Panc1 (cell line): ENCODE results near the gene KRTCAP3. TPM values are rescaled to one million over a fixed set of nuclear protein-coding genes. Genes with fewer than 3 reads are reported as not detected.

ENCODE experiments used
- ATAC-seq: fragments of 200-7000 bp; cut with Tn5 transposase; 2 replicates; pipeline ENCODE4 v1.9.1; 2020; ENCODE audit warnings: mild to moderate bottlenecking, moderate library complexity
- BruUV-seq: library from RNA; stranded (reverse); fragments of 400-500 nt; replicated peaks from 2 replicates; lab custom pipeline; 2021; lab: Mats Ljungman, UMichigan
- CTCF ChIA-PET: fragments of 300-600 bp; sonication (Branson Sonifier 250); formaldehyde crosslinking; loops from one replicate; lab custom pipeline; 2022; ENCODE audit warnings: antibody characterized with exemption; lab: Charles Lee
- POLR2A ChIA-PET: fragments of 300-600 bp; sonication (Branson Sonifier 250); formaldehyde crosslinking; loops from one replicate; lab custom pipeline; 2022; ENCODE audit warnings: antibody characterized with exemption; lab: Charles Lee
- DNase-seq: peaks from one replicate; pipeline ENCODE4 v3.0.0-alpha.2; 2010; ENCODE audit warnings: low read depth, low spot score
- H3K27ac ChIP-seq: 2 replicates; pipeline ENCODE4 v1.5.1; 2011; ENCODE audit warnings: mild to moderate bottlenecking, low read length, inconsistent platforms
- H3K27me3 ChIP-seq: fragments of 200-500 bp; sonication (Bioruptor generic); 2 replicates; pipeline ENCODE4 v1.6.0; 2014; ENCODE audit warnings: low read length, inconsistent platforms; ENCODE audit not compliant: control insufficient read depth, insufficient read depth
- H3K36me3 ChIP-seq: fragments of 200-500 bp; sonication (Bioruptor generic); 2 replicates; pipeline ENCODE4 v1.5.1; 2014; ENCODE audit warnings: inconsistent platforms, mild to moderate bottlenecking, low read length, moderate library complexity; ENCODE audit not compliant: control insufficient read depth, insufficient read depth
- H3K4me1 ChIP-seq: 2 replicates; pipeline ENCODE4 v1.5.1; 2011; ENCODE audit warnings: inconsistent platforms, mild to moderate bottlenecking, low read length, moderate library complexity; ENCODE audit not compliant: control insufficient read depth, insufficient read depth
- H3K4me3 ChIP-seq, 2 experiments: 2 replicates each; pipeline ENCODE4 v1.5.1; 2011 to 2012; ENCODE audit warnings: low read depth in 2 of 2, low read length in 2 of 2, mild to moderate bottlenecking in 2 of 2, inconsistent platforms in 1 of 2, moderate library complexity in 1 of 2
- H3K9me3 ChIP-seq: fragments of 200-500 bp; sonication (Bioruptor generic); 2 replicates; pipeline ENCODE4 v1.5.1; 2014; ENCODE audit warnings: low read depth, mild to moderate bottlenecking, inconsistent platforms, low read length, moderate library complexity; ENCODE audit not compliant: control insufficient read depth, insufficient read depth
- CTCF ChIP-seq: fragments of 450-650 bp; IDR thresholded peaks from 2 replicates; pipeline ENCODE4 v1.5.1; 2017; ENCODE audit warnings: mild to moderate bottlenecking
- POLR2AphosphoS5 ChIP-seq: IDR thresholded peaks from 2 replicates; pipeline ENCODE4 v1.6.1; 2012; ENCODE audit warnings: mild to moderate bottlenecking, low read depth, low read length, moderate library complexity
- REST ChIP-seq, 2 experiments: IDR thresholded peaks; 2 replicates each; pipeline ENCODE4 v1.6.1; 2011 to 2012; ENCODE audit warnings: low read depth in 2 of 2, control low read depth in 1 of 2, low read length in 1 of 2, mild to moderate bottlenecking in 1 of 2, moderate library complexity in 1 of 2; ENCODE audit not compliant: insufficient read depth in 1 of 2
- SIN3A ChIP-seq: IDR thresholded peaks from 2 replicates; pipeline ENCODE4 v1.6.1; 2012; ENCODE audit warnings: low read depth, mild to moderate bottlenecking, low read length, moderate library complexity, borderline replicate concordance; ENCODE audit not compliant: insufficient read depth
- TCF7L2 ChIP-seq: IDR thresholded peaks from 2 replicates; pipeline ENCODE4 v1.6.1; 2011; ENCODE audit warnings: mild to moderate bottlenecking, low read depth, low read length, inconsistent platforms
- in situ Hi-C: cut with HindIII; loops from 2 replicates; pipeline ENCODE4 v1.10.0; 2016; ENCODE audit warnings: low sequenced_read_pairs, low pct_unique_long_range_greater_than_20kb
- intact Hi-C: fragments of 100-400 bp; cut with micrococcal nuclease; formaldehyde crosslinking; loops from one replicate; pipeline ENCODE4 v1.10.0; 2022; ENCODE audit not compliant: unreplicated experiment
- total RNA-seq: library from RNA; stranded (reverse); gene quantifications from one replicate; pipeline ENCODE4 v1.2.1, GENCODE V29; 2021; ENCODE audit not compliant: unreplicated experiment

The KRTCAP3 gene
- total RNA-seq, 1 experiment from 2014 or later, result 1.9 TPM

- no peaks in the 10 kb centered on the region for H3K27me3 ChIP-seq
- TF ChIP-seq SIN3A (no peak), CTCF (no peak), REST (IDR thresholded peaks at IDR 0.05; ENCODE audit: insufficient read depth in 1 of 2, low read depth in 2 of 2, low read length in 1 of 2) (no peak), TCF7L2 (no peak), POLR2AphosphoS5 (no peak)
- ATAC-seq (no peak), DNase-seq (no peak)
- H3K4me1 ChIP-seq, result no peaks in the 10 kb centered on the region
- intact Hi-C loops, result no loop called here
- H3K4me3 ChIP-seq, result no peak overlapping the region
- no peak overlapping the region for H3K27ac ChIP-seq
- CTCF ChIA-PET, result no interaction called here
- no peaks in the 10 kb centered on the region for H3K9me3 ChIP-seq
- BruUV-seq, result no TSS peak
- POLR2A ChIA-PET, result no interaction called here
- H3K36me3 ChIP-seq, result no peaks in the 10 kb centered on the region
- in situ Hi-C loops, result no loop called here
Observed at GRCh38 chr2:27453968-27454367, 11.8 kb downstream of the KRTCAP3 start.

- no peak overlapping the region for H3K27ac ChIP-seq
- no peak for DNase-seq
- ChIA-PET CTCF (no interaction called here), POLR2A (no interaction called here)
- BruUV-seq, result no TSS peak
- ATAC-seq, result no peak
- H3K27me3 ChIP-seq, result no peaks in the 10 kb centered on the region
- no peaks in the 10 kb centered on the region for H3K9me3 ChIP-seq
- H3K4me3 ChIP-seq, result no peak overlapping the region
- intact Hi-C loops (no loop called here), in situ Hi-C loops (no loop called here)
- H3K36me3 ChIP-seq, result no peaks in the 10 kb centered on the region
- no peaks in the 10 kb centered on the region for H3K4me1 ChIP-seq
- TF ChIP-seq CTCF (no peak), SIN3A (no peak), TCF7L2 (no peak), POLR2AphosphoS5 (no peak), REST (IDR thresholded peaks at IDR 0.05; ENCODE audit: insufficient read depth in 1 of 2, low read depth in 2 of 2, low read length in 1 of 2) (no peak)
Observed at GRCh38 chr2:27461118-27461517, 18.9 kb downstream of the KRTCAP3 start.
